PC-3 (cell line): ENCODE results near the gene CSDE1.

Experiments
- EZH2phosphoT487 ChIP-seq: fragments of 300-600 bp; sonication (generic); IDR thresholded peaks from 2 replicates; pipeline ENCODE4 v1.6.1; 2018; ENCODE audit warnings: mild to moderate bottlenecking, antibody characterized with exemption, low read length, borderline replicate concordance
- TF ChIP-seq, protein P1 (sequence below): fragments of 300-600 bp; sonication (generic); conservative IDR thresholded peaks from 2 replicates; pipeline ENCODE4 v1.5.1; 2017; ENCODE audit warnings: antibody characterized with exemption, low read depth, mild to moderate bottlenecking, low read length

DNA sequence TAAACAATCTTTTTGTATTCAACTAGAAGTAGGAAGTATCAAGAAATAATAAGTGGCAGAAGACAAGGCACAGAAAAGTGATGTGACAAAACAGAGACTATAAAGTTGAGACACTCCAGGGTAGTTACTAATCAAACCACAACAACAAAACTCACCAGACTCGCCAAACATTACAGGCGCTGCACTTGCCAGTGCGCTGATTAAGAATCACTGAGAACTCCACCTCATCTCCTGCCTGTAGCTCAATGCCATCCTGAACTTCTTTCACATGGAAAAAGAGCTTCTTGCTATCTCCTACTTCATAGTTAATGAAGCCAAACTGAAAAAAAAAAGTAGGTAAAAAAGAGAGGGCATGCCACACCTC lies 38.4 kb downstream of the CSDE1 start:
- TF ChIP-seq, protein P1, sequence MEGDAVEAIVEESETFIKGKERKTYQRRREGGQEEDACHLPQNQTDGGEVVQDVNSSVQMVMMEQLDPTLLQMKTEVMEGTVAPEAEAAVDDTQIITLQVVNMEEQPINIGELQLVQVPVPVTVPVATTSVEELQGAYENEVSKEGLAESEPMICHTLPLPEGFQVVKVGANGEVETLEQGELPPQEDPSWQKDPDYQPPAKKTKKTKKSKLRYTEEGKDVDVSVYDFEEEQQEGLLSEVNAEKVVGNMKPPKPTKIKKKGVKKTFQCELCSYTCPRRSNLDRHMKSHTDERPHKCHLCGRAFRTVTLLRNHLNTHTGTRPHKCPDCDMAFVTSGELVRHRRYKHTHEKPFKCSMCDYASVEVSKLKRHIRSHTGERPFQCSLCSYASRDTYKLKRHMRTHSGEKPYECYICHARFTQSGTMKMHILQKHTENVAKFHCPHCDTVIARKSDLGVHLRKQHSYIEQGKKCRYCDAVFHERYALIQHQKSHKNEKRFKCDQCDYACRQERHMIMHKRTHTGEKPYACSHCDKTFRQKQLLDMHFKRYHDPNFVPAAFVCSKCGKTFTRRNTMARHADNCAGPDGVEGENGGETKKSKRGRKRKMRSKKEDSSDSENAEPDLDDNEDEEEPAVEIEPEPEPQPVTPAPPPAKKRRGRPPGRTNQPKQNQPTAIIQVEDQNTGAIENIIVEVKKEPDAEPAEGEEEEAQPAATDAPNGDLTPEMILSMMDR: no peak
- no peak for TF ChIP-seq EZH2phosphoT487
